Coronary artery (tissue), 2 donors: ENCODE measurements around the gene ODAPH.
"Not testable (repeated sequence)": the region's sequence is repeated elsewhere in the genome, so short reads cannot be mapped to it uniquely, and the experiment has no call there.

ENCODE experiments used
- DNase-seq: peaks from one replicate; pipeline ENCODE4 v3.0.0-alpha.2; 2017; ENCODE audit warnings: low spot score
- H3K27ac ChIP-seq, 2 donors: fragments of 200-600 bp; sonication (generic); one replicate each; pipeline ENCODE4 v1.5.1; 2016 to 2019
- H3K4me3 ChIP-seq: fragments of 200-600 bp; sonication (generic); 2 replicates; pipeline ENCODE4 v1.5.1; 2016; ENCODE audit warnings: mild to moderate bottlenecking, moderate library complexity
- TF ChIP-seq, protein P1 (sequence below): fragments of 200-600 bp; sonication (generic); IDR thresholded peaks from one replicate; pipeline ENCODE4 v1.5.1; 2019; ENCODE audit warnings: antibody characterized with exemption

ODAPH gene

GRCh38 chr4:75542824-75543223 lies 13.0 kb upstream of the ODAPH start:
- H3K4me3 ChIP-seq = no peak overlapping the region
- TF ChIP-seq, protein P1, sequence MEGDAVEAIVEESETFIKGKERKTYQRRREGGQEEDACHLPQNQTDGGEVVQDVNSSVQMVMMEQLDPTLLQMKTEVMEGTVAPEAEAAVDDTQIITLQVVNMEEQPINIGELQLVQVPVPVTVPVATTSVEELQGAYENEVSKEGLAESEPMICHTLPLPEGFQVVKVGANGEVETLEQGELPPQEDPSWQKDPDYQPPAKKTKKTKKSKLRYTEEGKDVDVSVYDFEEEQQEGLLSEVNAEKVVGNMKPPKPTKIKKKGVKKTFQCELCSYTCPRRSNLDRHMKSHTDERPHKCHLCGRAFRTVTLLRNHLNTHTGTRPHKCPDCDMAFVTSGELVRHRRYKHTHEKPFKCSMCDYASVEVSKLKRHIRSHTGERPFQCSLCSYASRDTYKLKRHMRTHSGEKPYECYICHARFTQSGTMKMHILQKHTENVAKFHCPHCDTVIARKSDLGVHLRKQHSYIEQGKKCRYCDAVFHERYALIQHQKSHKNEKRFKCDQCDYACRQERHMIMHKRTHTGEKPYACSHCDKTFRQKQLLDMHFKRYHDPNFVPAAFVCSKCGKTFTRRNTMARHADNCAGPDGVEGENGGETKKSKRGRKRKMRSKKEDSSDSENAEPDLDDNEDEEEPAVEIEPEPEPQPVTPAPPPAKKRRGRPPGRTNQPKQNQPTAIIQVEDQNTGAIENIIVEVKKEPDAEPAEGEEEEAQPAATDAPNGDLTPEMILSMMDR = no peak
- DNase-seq = no peak
- H3K27ac ChIP-seq = no peak overlapping the region

DNA sequence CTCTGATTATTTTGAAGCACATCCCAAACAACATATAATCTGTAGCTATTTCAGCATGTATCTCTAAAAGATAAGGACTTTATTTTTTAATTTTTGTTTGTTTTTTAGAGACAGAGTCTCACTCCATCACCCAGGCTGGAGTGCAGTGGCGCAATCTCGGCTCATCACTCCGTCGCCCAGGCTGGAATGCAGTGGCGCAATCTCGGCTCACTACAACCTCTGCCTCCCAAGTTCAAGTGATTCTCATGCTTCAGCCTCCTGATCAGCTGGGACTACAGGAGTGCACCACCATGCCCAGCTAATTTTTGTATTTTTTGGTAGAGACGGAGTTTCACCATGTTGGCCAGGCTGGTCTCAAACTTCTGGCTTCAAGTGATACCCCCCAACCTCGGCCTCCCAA lies 11.6 kb upstream of the ODAPH start:
- not testable (repeated sequence) for H3K27ac ChIP-seq, DNase-seq

DNA sequence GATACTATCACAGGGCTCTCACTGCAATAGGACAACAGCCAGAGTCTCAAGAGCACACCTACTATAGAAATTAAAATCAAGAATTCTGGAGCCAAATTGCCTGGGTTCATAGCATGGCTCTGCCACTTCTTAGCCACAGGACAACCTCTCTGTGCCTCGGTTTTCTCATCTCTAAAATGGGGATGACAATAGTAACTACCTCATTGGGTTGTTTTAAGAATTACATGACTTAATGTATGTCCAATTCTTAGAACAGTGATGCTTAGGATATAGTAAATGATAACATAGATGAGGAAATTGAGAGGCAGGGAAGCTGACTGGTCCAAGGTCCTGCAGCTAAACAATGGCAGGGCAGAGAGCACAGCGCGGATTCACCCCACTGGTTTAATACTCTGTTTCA lies 11.0 kb upstream of the ODAPH start:
- no peak overlapping the region for H3K27ac ChIP-seq
- TF ChIP-seq, protein P1 = no peak
- no peak for DNase-seq
- H3K4me3 ChIP-seq = no peak overlapping the region

More for the DNA sequence above, 11.6 kb upstream of the ODAPH start:
- H3K4me3 ChIP-seq = not testable (repeated sequence)

DNA sequence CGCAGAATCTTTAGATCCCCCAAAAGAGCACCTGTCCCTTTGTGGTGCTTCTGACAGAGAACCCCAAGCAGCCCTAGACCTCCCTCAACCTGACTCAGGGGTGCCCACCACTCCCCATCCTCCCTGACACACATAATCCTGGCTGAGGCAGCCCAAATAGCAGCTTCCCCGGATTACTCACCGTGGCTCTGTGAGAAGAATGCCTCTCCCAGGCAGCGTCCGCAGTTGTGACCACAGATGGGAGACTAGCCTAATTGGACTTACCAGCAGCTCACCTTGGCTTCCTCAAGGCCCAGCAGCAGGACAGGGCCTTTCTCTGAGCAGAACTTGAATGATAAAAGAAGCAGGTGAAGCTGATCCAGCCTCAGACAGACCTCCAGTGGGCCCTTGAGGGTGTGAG lies 10.3 kb upstream of the ODAPH start:
- TF ChIP-seq, protein P1 = no peak
- no peak for DNase-seq
- Histone ChIP-seq H3K27ac (no peak overlapping the region), H3K4me3 (no peak overlapping the region)

DNA sequence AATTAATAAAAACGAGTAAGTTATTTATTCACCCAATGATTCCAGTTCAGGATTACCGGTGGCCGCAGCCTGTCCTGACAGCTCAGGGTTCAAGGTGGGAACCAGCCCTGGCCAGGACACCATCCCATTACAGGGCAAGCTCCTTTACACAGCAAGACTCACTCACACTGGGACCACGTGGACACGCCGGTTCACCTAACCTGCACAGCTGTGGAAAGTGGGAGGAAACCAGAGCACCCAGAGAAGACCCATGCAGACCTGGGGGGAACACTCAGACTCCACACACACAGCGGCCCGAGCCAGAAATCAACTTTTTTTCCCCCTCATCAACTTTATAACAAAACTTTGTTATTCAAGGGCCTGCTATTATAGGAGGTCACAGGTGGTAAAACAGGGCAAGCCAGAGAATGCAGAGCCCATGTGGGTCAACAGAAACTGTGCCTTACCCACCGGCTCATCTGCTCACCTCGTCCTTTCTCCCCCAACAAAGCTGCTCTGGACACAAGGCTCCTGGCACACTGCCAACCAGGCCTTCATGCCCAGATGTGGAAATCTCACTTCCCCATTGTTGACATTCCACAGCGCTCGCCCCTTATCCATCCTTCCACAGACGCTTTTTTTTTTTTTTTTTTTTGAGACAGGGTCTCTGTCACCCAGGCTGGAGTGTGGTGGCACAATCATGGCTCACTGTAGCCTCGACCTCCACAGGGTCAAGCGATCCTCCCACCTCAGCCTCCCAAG lies 8.0 kb upstream of the ODAPH start:
- H3K27ac ChIP-seq = no peak overlapping the region
- TF ChIP-seq, protein P1 = no peak
- H3K4me3 ChIP-seq = no peak overlapping the region
- DNase-seq = no peak

GRCh38 chr4:75549019-75549418 lies 6.8 kb upstream of the ODAPH start:
- Histone ChIP-seq H3K27ac (no peak overlapping the region), H3K4me3 (no peak overlapping the region)
- DNase-seq = no peak
- TF ChIP-seq, protein P1 = no peak

GRCh38 chr4:75552452-75552851 lies 3.4 kb upstream of the ODAPH start:
- Histone ChIP-seq H3K4me3 (no peak overlapping the region), H3K27ac (no peak overlapping the region)
- TF ChIP-seq, protein P1 = no peak
- no peak for DNase-seq
